Kidney capillary endothelial cell (primary cell): Measurements from ENCODE around the gene CLDN7.
A peak's percentile ranks its signal among the peaks of the same experiment; 100 is the strongest.

Experiments used
- DNase-seq: peaks from one replicate; pipeline ENCODE4 v3.0.0-alpha.2; 2018; ENCODE audit warnings: low spot score

The CLDN7 gene

GRCh38 chr17:7236808-7237207, 25.5 kb downstream of the CLDN7 start:
- DNase-seq = no peak

- DNase-seq = no peak
These were observed 26.3 kb downstream of the CLDN7 start for GRCh38 chr17:7235693-7236665.

DNA sequence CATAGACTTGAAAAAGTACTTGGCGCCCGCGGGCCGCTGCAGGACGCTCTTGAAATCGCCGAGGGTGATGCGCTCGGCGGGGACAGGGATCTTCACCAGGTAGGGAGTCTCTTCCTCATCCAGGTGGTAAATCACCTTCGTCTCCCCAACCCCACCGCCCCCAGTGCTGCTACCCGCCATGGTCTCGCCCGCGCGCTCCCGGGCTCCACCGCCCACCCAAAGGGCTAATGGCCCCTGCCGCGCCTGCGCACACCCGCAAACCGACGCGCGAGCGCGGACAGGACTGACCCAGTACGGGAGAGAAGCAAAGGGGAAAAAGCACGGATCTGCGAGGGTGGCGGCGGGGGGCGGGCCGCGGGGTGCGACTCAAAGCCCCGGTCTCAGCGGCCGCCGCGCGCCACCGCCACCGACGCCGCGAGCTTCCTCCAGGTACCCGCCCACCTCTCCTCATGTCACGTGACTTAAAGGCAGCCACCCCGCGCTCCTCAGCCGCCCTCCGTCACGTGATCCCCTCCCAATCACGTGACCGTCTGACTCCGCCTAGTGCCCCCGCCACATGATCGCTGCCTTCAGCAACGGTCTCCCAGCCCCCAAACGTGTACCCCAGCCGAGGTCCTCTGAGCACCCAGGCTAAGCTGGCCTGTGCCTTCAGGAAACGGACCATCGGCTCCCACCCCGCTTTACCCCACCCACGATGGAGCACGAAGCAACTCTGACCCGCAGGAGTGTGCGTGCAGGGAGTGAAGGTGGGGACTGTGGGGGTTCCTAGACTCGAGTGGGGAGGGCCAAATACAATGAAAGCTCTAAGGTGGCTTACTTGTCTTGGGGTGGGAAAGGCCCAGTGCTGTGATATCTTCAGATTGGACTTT, 28.0 kb downstream of the CLDN7 start, which contains the start of gene DVL2:
TSS of gene DVL2 (minus strand) at position 435 of the 869 bp plus-strand sequence. CDS start at position 180, 255 bp downstream.
- peak; percentile 91 for DNase-seq

DNA sequence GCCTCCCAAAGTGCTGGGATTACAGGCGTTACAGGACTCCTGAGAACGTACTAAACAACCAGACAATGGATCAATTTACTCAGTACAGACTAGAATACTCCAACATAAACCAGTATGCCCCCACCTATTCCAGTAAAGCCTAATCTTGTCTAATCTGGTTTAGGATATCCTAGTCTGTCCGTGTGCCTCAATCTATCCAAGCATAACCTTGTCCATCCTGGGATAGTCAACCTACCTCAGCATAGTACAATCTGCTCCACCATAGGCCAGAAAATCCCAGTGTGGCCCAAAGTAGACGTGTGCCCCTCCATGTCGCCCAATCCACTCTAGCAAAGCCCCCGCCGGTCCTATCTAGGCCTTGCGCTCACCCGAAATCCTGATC, 28.6 kb downstream of the CLDN7 start:
- no peak for DNase-seq

GRCh38 chr17:7232114-7232513, 30.2 kb downstream of the CLDN7 start:
- no peak for DNase-seq

GRCh38 chr17:7229504-7229903, 32.8 kb downstream of the CLDN7 start:
- no peak for DNase-seq

DNA sequence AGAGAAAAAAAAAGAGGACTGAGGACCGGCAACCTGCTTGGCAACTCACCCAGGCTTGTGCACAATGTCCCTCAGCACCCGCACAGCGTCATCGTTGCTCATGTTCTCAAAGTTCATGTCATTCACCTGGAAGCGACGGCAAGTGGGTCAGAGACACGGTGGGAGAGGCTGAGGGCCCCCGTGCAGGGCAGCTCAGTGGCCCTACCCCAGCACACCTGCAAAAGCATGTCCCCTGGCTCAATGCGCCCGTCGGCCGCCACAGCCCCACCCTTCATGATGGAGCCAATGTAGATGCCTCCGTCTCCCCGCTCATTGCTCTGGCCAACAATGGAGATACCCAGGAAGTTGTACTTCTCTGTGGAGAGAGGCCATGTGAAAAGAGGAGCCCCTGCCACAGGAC, 33.4 kb downstream of the CLDN7 start:
- DNase-seq = no peak

DNA sequence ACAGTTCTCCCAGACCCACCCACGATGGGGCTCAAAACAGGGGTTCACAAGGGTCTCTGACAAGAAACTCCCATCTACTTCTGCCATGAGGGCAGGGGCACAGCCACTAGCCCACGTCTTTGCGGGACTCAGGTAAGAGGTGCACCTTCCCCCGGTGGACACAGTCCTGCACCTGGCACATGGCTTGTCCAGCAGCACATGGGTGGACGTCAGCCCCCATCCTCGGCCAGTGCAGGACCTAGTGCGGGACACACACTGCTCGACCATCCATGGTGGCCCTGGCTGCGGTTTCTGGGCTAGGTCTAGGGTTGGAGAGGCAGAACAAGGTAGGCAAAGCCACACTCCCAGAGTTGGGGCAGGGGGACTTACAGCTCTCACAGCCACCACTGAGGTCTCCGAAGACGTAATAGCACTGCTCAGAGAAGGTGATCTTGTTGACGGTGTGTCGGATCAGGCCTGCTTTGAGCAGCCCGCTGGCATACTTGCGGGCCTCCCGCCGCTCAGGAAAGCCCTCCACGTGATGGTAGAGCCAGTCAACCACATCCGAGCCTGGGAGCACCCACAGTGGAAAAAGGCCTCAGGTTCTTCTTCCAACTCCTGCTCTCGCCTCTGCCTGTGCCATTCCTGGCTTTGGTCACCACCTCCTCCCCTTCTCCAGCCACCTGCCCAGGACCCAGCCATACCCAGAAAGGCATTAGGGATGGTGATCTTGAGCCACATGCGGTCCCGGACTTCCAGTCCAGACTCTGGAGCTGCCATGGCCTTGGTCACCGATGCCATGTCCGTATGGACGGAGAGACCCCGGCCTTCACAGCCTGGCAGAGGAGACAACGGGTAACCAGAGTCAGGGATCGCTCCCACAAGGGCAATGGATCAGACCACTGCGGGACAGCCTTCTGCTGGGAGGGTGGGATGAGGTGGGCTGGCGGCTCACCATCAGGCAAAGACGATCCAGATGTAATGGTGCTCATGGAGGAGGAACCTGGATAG, 35.3 kb downstream of the CLDN7 start:
- no peak for DNase-seq

GRCh38 chr17:7225711-7226331, 36.5 kb downstream of the CLDN7 start:
- no peak for DNase-seq

DNA sequence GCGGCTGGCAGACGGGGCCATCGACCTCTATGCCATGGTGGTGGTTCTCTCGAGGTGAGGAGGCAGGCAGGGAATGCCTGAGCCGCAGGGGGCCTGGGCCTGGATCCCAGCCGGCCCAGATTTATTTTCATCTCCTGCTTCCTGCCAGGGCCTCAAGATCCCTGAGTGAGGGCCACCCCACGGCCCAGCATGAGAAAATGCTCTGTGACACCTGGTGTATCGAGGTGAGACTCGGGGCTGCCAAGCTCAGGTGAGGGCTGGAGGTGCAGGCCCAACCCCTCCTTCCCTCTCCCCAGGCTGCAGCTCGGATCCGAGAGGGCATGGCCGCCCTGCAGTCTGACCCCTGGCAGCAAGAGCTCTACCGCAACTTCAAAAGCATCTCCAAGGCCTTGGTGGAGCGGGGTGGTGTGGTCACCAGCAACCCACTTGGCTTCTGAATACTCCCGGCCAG, 37.6 kb downstream of the CLDN7 start:
- no peak for DNase-seq

GRCh38 chr17:7224110-7224509, 38.2 kb downstream of the CLDN7 start:
- no peak for DNase-seq

DNA sequence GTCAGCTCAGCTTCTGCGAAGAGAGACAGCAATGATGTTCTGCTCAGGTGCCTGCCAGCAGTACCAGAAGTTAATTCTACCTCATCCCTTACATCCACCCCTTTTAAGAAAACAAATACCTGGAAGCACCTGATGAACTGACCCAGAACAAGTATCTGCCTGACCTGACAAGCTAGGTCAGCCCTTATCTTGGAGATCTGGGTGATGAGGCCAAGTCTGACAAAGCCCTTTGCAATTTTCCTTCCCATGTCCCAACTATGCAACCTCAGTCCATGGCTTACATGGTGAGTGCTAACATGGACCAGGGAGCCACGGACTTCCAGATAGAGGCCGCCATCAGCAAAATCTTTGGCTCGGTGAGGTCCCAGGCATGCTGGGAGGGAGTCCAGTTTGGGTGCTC, 38.9 kb downstream of the CLDN7 start:
- DNase-seq = no peak

- DNase-seq = no peak
These were observed 39.3 kb downstream of the CLDN7 start for GRCh38 chr17:7222972-7223292.

DNA sequence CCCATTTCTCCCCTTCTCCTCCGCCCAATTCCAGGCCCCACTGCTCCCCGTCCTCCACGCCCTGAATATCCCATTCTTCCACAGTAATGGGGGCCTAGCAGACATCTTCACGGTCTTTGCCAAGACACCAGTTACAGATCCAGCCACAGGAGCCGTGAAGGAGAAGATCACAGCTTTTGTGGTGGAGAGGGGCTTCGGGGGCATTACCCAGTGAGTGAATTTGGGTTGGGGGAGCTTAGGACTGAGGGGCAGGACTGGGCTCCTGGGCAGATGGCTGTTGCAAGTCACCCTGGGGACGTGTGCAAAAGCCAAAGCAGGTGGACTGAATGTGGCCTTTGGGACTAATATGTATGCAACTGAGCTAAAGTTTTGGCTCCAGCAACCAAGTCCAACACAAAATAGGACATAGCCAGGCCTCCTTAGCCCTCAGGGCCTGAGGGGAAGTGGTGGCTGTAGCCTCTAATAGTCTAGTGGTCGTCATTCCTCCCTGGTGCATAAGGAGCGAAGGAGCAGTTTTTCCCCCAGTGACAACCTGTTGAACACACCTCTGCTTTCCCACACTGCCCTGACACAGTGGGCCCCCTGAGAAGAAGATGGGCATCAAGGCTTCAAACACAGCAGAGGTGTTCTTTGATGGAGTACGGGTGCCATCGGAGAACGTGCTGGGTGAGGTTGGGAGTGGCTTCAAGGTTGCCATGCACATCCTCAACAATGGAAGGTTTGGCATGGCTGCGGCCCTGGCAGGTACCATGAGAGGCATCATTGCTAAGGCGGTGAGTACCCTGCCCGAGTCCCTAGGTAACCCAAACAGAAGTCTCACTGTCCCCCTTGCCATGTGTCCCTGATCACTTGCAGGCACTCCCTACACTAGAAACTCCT, 39.9 kb downstream of the CLDN7 start:
- DNase-seq = no peak

GRCh38 chr17:7221278-7222092, 40.8 kb downstream of the CLDN7 start:
- no peak for DNase-seq

GRCh38 chr17:7220593-7221277, 41.5 kb downstream of the CLDN7 start:
- DNase-seq = no peak

DNA sequence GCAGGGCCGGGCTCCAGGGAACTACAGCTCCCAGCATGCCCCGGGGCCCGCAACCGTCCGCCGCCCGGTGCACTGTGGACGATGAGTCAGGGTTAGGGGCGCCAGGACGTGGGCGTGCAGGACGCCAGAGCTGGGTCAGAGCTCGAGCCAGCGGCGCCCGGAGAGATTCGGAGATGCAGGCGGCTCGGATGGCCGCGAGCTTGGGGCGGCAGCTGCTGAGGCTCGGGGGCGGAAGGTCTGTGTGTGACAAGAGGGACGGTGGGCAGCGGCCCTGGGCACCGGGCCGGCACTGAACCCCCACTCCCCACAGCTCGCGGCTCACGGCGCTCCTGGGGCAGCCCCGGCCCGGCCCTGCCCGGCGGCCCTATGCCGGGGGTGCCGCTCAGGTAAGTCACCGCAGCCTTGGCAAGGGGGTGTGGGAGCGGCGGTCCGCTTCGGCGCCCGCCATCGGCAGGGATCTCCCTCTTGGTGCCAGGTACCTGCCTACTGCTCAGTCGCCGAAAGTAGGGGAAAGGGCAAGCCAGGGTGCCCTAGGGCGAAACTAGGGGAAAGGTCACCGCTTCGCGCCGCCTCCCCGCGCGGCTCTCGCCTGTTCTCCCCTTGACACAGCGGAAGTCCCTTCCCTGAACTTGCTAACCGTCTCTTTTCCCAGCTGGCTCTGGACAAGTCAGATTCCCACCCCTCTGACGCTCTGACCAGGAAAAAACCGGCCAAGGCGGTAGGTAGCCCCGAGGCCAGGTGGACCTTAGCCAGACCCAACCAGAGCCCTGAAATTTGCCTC, 42.3 kb downstream of the CLDN7 start, which contains the start of the genes ACADVL and DLG4:
TSS of gene ACADVL (plus strand) at position 127 of the 781 bp plus-strand sequence. CDS start at position 174, 47 bp downstream.
TSS of gene DLG4 (minus strand) at position 25 of the 781 bp plus-strand sequence.
- no peak for DNase-seq
